ENCODE results near the gene CDK5RAP2. TPM values are rescaled to one million over a fixed set of nuclear protein-coding genes. Genes with fewer than 3 reads are reported as not detected.
A peak's percentile ranks its signal among the peaks of the same experiment; 100 is the strongest.
"Not testable (repeated sequence)": the region's sequence is repeated elsewhere in the genome, so short reads cannot be mapped to it uniquely, and the experiment has no call there.

CDK5RAP2 gene
- total RNA-seq = 100 to 1,000 TPM in 1 of 4 donors, 10 to 100 TPM in 3; 48.1 to 127 (median 76.7) TPM

- Histone ChIP-seq H3K27me3 (no peaks in the 10 kb centered on the region), H3K27ac (peak within 1 kb of the TSS; percentile 37 to 86 (median 80)), H3K9me3 (no peaks in the 10 kb centered on the region), H3K4me1 (peaks cover 0 to 42% (median 15%) of the 10 kb centered on the region in 4 donors), H3K4me3 (peak within 1 kb of the TSS; percentile 86 to 97 (median 92)), H3K36me3 (peaks cover 0 to 14% (median 0%) of the 10 kb centered on the region in 3 donors)
- DNase-seq (ENCODE audit: low spot score in 2 of 2) = peak; percentile 86 to 87
- WGBS, 2 donors = 12 to 13% methylated on average over 31 to 33 of the region's 33 CpGs
- TF ChIP-seq POLR2A (IDR thresholded peaks at IDR 0.05) = peak in 1 of 2 donors; percentile 10
- TF ChIP-seq CTCF (IDR thresholded peaks at IDR 0.05) = peak in 1 of 5 experiments; percentile 22
- peak; percentile 67 to 88 for TF ChIP-seq EP300 (IDR thresholded peaks at IDR 0.05)
These were observed at the start of gene CDK5RAP2 for GRCh38 chr9:120580051-120580896. Gene CDK5RAP2 (minus strand): TSS chr9:120580167. CDS start chr9:120579978, 189 bp downstream.

GRCh38 chr9:120628925-120629497 lies 49.0 kb upstream of the CDK5RAP2 start:
- WGBS, 2 donors = 61 to 73% methylated on average over 3 of the region's 3 CpGs
- DNase-seq (ENCODE audit: low spot score in 2 of 2); H3K36me3 ChIP-seq; H3K9me3 ChIP-seq; H3K27me3 ChIP-seq; H3K4me3 ChIP-seq: not testable (repeated sequence)
- Histone ChIP-seq H3K27ac (peak overlapping the region; percentile 19 to 85 (median 63)), H3K4me1 (peaks cover 0 to 69% (median 2%) of the 10 kb centered on the region in 4 donors)

- TF ChIP-seq POLR2A (IDR thresholded peaks at IDR 0.05) = no peak
- peak in 1 of 2 donors; percentile 16 for TF ChIP-seq EP300 (IDR thresholded peaks at IDR 0.05)
- Histone ChIP-seq H3K27me3 (no peaks in the 10 kb centered on the region), H3K36me3 (no peaks in the 10 kb centered on the region), H3K4me3 (no peak overlapping the region), H3K9me3 (no peaks in the 10 kb centered on the region), H3K27ac (peak overlapping the region; percentile 46 to 85 (median 63)), H3K4me1 (peaks cover 0 to 66% (median 2%) of the 10 kb centered on the region in 4 donors)
- WGBS, 2 donors = 29 to 31% methylated on average over 4 of the region's 4 CpGs
- DNase-seq (ENCODE audit: low spot score in 2 of 2) = no peak
These were observed 48.4 kb upstream of the CDK5RAP2 start for GRCh38 chr9:120628207-120628924.

- Histone ChIP-seq H3K27me3 (no peaks in the 10 kb centered on the region), H3K27ac (peak overlapping the region; percentile 36 to 80 (median 58)), H3K9me3 (no peaks in the 10 kb centered on the region), H3K36me3 (no peaks in the 10 kb centered on the region), H3K4me1 (peaks cover 0 to 69% (median 2%) of the 10 kb centered on the region in 4 donors), H3K4me3 (no peak overlapping the region)
- 52% methylated on average over 2 of the region's 2 CpGs for WGBS, 2 donors
- no peak for TF ChIP-seq EP300 (IDR thresholded peaks at IDR 0.05)
- TF ChIP-seq CTCF (IDR thresholded peaks at IDR 0.05) = no peak
- no peak for TF ChIP-seq POLR2A (IDR thresholded peaks at IDR 0.05)
- DNase-seq (ENCODE audit: low spot score in 2 of 2) = no peak
These were observed 47.1 kb upstream of the CDK5RAP2 start for GRCh38 chr9:120627073-120627472.

- H3K27ac ChIP-seq = peak overlapping the region in 3 of 4 donors; percentile 36 to 80 (median 69)
- 46 to 58% methylated on average over 1 of the region's 1 CpG for WGBS, 2 donors
- DNase-seq (ENCODE audit: low spot score in 2 of 2) = no peak
- H3K9me3 ChIP-seq = no peaks in the 10 kb centered on the region
- H3K4me3 ChIP-seq = no peak overlapping the region
- no peaks in the 10 kb centered on the region for H3K36me3 ChIP-seq
- no peak for TF ChIP-seq EP300 (IDR thresholded peaks at IDR 0.05)
- TF ChIP-seq POLR2A (IDR thresholded peaks at IDR 0.05) = no peak
- no peak for TF ChIP-seq CTCF (IDR thresholded peaks at IDR 0.05)
- H3K27me3 ChIP-seq = no peaks in the 10 kb centered on the region
- peaks cover 0 to 65% (median 2%) of the 10 kb centered on the region in 4 donors for H3K4me1 ChIP-seq
These were observed 46.5 kb upstream of the CDK5RAP2 start for GRCh38 chr9:120626512-120626911.
